Mesenchymal stem cell (in vitro differentiated cells and primary cell): ENCODE measurements around the gene ZNF304.

Source experiments
- DNase-seq: peaks from one replicate; pipeline ENCODE4 v3.0.0-alpha.2; 2013
- H2AFZ ChIP-seq: one replicate; pipeline ENCODE4 v1.6.1; 2013; ENCODE audit warnings: low read depth, mild to moderate bottlenecking, control low read depth, inconsistent platforms, low read length, moderate library complexity
- H2AK5ac ChIP-seq: 2 replicates; pipeline ENCODE4 v1.6.1; 2013; ENCODE audit warnings: low read length, moderate library complexity, mild to moderate bottlenecking, inconsistent platforms; ENCODE audit not compliant: severe bottlenecking
- H2BK120ac ChIP-seq: one replicate; pipeline ENCODE4 v1.6.1; 2013; ENCODE audit warnings: low read depth, mild to moderate bottlenecking, inconsistent platforms, low read length, moderate library complexity
- H2BK12ac ChIP-seq, 2 experiments: one replicate each; pipeline ENCODE4 v1.6.1; 2013; ENCODE audit warnings: inconsistent platforms in 2 of 2, low read length in 2 of 2, mild to moderate bottlenecking in 2 of 2, moderate library complexity in 2 of 2, control low read depth in 1 of 2
- H2BK15ac ChIP-seq: one replicate; pipeline ENCODE4 v1.6.1; 2013; ENCODE audit warnings: mild to moderate bottlenecking, low read depth, inconsistent platforms; ENCODE audit not compliant: poor library complexity, severe bottlenecking
- H2BK5ac ChIP-seq: 2 replicates; pipeline ENCODE4 v1.6.1; 2013; ENCODE audit warnings: low read depth, mild to moderate bottlenecking, low read length, control low read depth, inconsistent platforms; ENCODE audit not compliant: poor library complexity, severe bottlenecking
- H3K14ac ChIP-seq, 2 experiments: one replicate each; pipeline ENCODE4 v1.6.1; 2013; ENCODE audit warnings: inconsistent platforms in 2 of 2, low read length in 2 of 2, control low read depth in 1 of 2, mild to moderate bottlenecking in 1 of 2, moderate library complexity in 1 of 2
- H3K18ac ChIP-seq, 2 experiments: one replicate each; pipeline ENCODE4 v1.6.1; 2013; ENCODE audit warnings: inconsistent platforms in 2 of 2, low read length in 2 of 2, control low read depth in 1 of 2, low read depth in 1 of 2, mild to moderate bottlenecking in 1 of 2
- H3K23ac ChIP-seq, 2 experiments: one replicate each; pipeline ENCODE4 v1.6.1; 2013; ENCODE audit warnings: inconsistent platforms in 2 of 2, low read length in 2 of 2, mild to moderate bottlenecking in 2 of 2, moderate library complexity in 2 of 2, control low read depth in 1 of 2
- H3K27ac ChIP-seq: 2 replicates; pipeline ENCODE4 v1.5.1; 2013; ENCODE audit warnings: mild to moderate bottlenecking, moderate library complexity, low read length, control low read depth, inconsistent platforms; ENCODE audit not compliant: poor library complexity, severe bottlenecking
- H3K27me3 ChIP-seq, 2 experiments: 2 replicates each; pipeline versions ENCODE4 v1.6.1 to v1.7.0; 2013; ENCODE audit warnings: low read length in 2 of 2, mild to moderate bottlenecking in 2 of 2, moderate library complexity in 2 of 2, control low read depth in 1 of 2, inconsistent platforms in 1 of 2; ENCODE audit not compliant: control insufficient read depth in 1 of 2, insufficient read depth in 1 of 2
- H3K36me3 ChIP-seq, 2 experiments: 2 replicates each; pipeline versions ENCODE4 v1.6.1 to v1.7.0; 2013; ENCODE audit warnings: low read length in 2 of 2, control low read depth in 1 of 2, inconsistent platforms in 1 of 2, low read depth in 1 of 2, mild to moderate bottlenecking in 1 of 2; ENCODE audit not compliant: insufficient read depth in 2 of 2, control insufficient read depth in 1 of 2
- H3K4ac ChIP-seq, 2 experiments: one replicate each; pipeline ENCODE4 v1.6.1; 2013; ENCODE audit warnings: inconsistent platforms in 2 of 2, low read length in 2 of 2, mild to moderate bottlenecking in 2 of 2, moderate library complexity in 2 of 2, control low read depth in 1 of 2, low read depth in 1 of 2
- H3K4me1 ChIP-seq: 2 replicates; pipeline ENCODE4 v1.6.1; 2013; ENCODE audit warnings: low read depth, low read length, control low read depth; ENCODE audit not compliant: control insufficient read depth, insufficient read depth
- H3K4me2 ChIP-seq: 2 replicates; pipeline ENCODE4 v1.6.1; 2013; ENCODE audit warnings: low read length, mild to moderate bottlenecking, inconsistent platforms; ENCODE audit not compliant: poor library complexity, severe bottlenecking
- H3K4me3 ChIP-seq, 2 experiments: 2 replicates each; pipeline versions ENCODE4 v1.5.1 to v1.7.0; 2013; ENCODE audit warnings: low read length in 2 of 2, mild to moderate bottlenecking in 2 of 2, control low read depth in 1 of 2, low read depth in 1 of 2; ENCODE audit not compliant: insufficient read depth in 1 of 2
- H3K79me1 ChIP-seq: replicated peaks from 2 replicates; pipeline ENCODE4 v1.6.1; 2013; ENCODE audit warnings: mild to moderate bottlenecking, control low read depth, low read length, inconsistent platforms; ENCODE audit not compliant: poor library complexity, severe bottlenecking
- H3K9ac ChIP-seq: 2 replicates; pipeline ENCODE4 v1.7.0; 2013; ENCODE audit warnings: mild to moderate bottlenecking, low read length, moderate library complexity
- H3K9me3 ChIP-seq: 2 replicates; pipeline ENCODE4 v1.7.0; 2013; ENCODE audit warnings: mild to moderate bottlenecking, low read length; ENCODE audit not compliant: control insufficient read depth
- H4K8ac ChIP-seq: one replicate; pipeline ENCODE4 v1.6.1; 2013; ENCODE audit warnings: inconsistent platforms, mild to moderate bottlenecking, low read length, moderate library complexity
- H4K91ac ChIP-seq: one replicate; pipeline ENCODE4 v1.6.1; 2013; ENCODE audit warnings: mild to moderate bottlenecking, low read length, inconsistent platforms
- WGBS: methylation state at CpG from one replicate; pipeline ENCODE4 v1.1.7; 2013; ENCODE audit warnings: mixed read lengths; 5-methylcytosine and 5-hydroxymethylcytosine counted together

The ZNF304 gene

GRCh38 chr19:57305056-57305455 lies 46.0 kb upstream of the ZNF304 start:
- H3K18ac ChIP-seq, result no peak overlapping the region
- WGBS, result 41% methylated on average over 1 of the region's 1 CpG

GRCh38 chr19:57308514-57308913 lies 42.6 kb upstream of the ZNF304 start:
- Histone ChIP-seq H4K8ac (no peak overlapping the region), H3K79me1 (peaks cover 3% of the 10 kb centered on the region)

More at GRCh38 chr19:57305056-57305455, 46.0 kb upstream of the ZNF304 start:
- Histone ChIP-seq H2BK5ac (no peak overlapping the region), H4K91ac (no peak overlapping the region), H3K23ac (no peak overlapping the region), H3K4me3 (no peak overlapping the region), H2BK12ac (no peak overlapping the region), H3K9me3 (peaks cover 10% of the 10 kb centered on the region), H3K4me2 (no peak overlapping the region), H2AFZ (no peak overlapping the region), H3K14ac (no peak overlapping the region), H3K4me1 (peaks cover 17% of the 10 kb centered on the region), H3K27me3 (no peaks in the 10 kb centered on the region), H3K36me3 (peaks cover 15 to 37% of the 10 kb centered on the region in 2 experiments), H2BK120ac (no peak overlapping the region), H3K27ac (peak overlapping the region; percentile 1), H4K8ac (no peak overlapping the region), H3K9ac (no peak overlapping the region), H2BK15ac (no peak overlapping the region), H3K79me1 (peaks cover 15% of the 10 kb centered on the region), H3K4ac (no peak overlapping the region), H2AK5ac (no peak overlapping the region)
- DNase-seq, result peak; percentile 33

GRCh38 chr19:57310792-57311191 lies 40.3 kb upstream of the ZNF304 start:
- Histone ChIP-seq H3K9ac (no peak overlapping the region), H3K4ac (no peak overlapping the region), H2AK5ac (no peak overlapping the region), H2BK12ac (no peak overlapping the region), H3K9me3 (peaks cover 13% of the 10 kb centered on the region), H3K14ac (no peak overlapping the region), H2BK120ac (no peak overlapping the region), H2BK5ac (no peak overlapping the region), H2BK15ac (no peak overlapping the region), H4K91ac (no peak overlapping the region), H3K4me2 (no peak overlapping the region), H3K79me1 (no peaks in the 10 kb centered on the region), H3K36me3 (peaks cover 0 to 2% of the 10 kb centered on the region in 2 experiments), H4K8ac (no peak overlapping the region), H3K18ac (no peak overlapping the region), H3K4me3 (no peak overlapping the region), H3K23ac (no peak overlapping the region), H3K27me3 (peaks cover 0 to 7% of the 10 kb centered on the region in 2 experiments), H2AFZ (no peak overlapping the region), H3K4me1 (no peaks in the 10 kb centered on the region), H3K27ac (no peak overlapping the region)
- WGBS, result 73% methylated on average over 2 of the region's 2 CpGs
- no peak for DNase-seq

More at GRCh38 chr19:57308514-57308913, 42.6 kb upstream of the ZNF304 start:
- H3K4me3 ChIP-seq, result no peak overlapping the region
- H2BK12ac ChIP-seq, result no peak overlapping the region
- no peaks in the 10 kb centered on the region for H3K4me1 ChIP-seq
- no peak overlapping the region for H3K9ac ChIP-seq
- H3K4ac ChIP-seq, result no peak overlapping the region
- no peak overlapping the region for H3K23ac ChIP-seq
- H3K27me3 ChIP-seq, result peaks cover 0 to 6% of the 10 kb centered on the region in 2 experiments
- no peak overlapping the region for H2AK5ac ChIP-seq
- H3K36me3 ChIP-seq, result peaks cover 3 to 18% of the 10 kb centered on the region in 2 experiments
- H2BK120ac ChIP-seq, result no peak overlapping the region
- H3K9me3 ChIP-seq, result peaks cover 10% of the 10 kb centered on the region
- no peak overlapping the region for H3K14ac ChIP-seq
- H3K4me2 ChIP-seq, result no peak overlapping the region
- no peak for DNase-seq
- no peak overlapping the region for H2BK15ac ChIP-seq
- H3K18ac ChIP-seq, result no peak overlapping the region
- H3K27ac ChIP-seq, result no peak overlapping the region
- no peak overlapping the region for H4K91ac ChIP-seq
- H2AFZ ChIP-seq, result no peak overlapping the region
- H2BK5ac ChIP-seq, result no peak overlapping the region

GRCh38 chr19:57314146-57314545 lies 36.9 kb upstream of the ZNF304 start:
- no peak overlapping the region for H2AK5ac ChIP-seq
- no peak overlapping the region for H3K18ac ChIP-seq
- WGBS, result 77% methylated on average over 4 of the region's 4 CpGs
- no peaks in the 10 kb centered on the region for H3K79me1 ChIP-seq
- H3K14ac ChIP-seq, result no peak overlapping the region
- H3K4me2 ChIP-seq, result no peak overlapping the region
- H2BK5ac ChIP-seq, result no peak overlapping the region
- H3K4me1 ChIP-seq, result no peaks in the 10 kb centered on the region
- no peak overlapping the region for H3K23ac ChIP-seq
- H2BK15ac ChIP-seq, result no peak overlapping the region
- H2BK120ac ChIP-seq, result no peak overlapping the region
- no peak overlapping the region for H3K9ac ChIP-seq
- H3K4ac ChIP-seq, result no peak overlapping the region
- H3K27ac ChIP-seq, result no peak overlapping the region
- no peak overlapping the region for H3K4me3 ChIP-seq
- H4K8ac ChIP-seq, result no peak overlapping the region
- H4K91ac ChIP-seq, result no peak overlapping the region
- no peak for DNase-seq
- H3K9me3 ChIP-seq, result peaks cover 5% of the 10 kb centered on the region
- H3K27me3 ChIP-seq, result peaks cover 0 to 13% of the 10 kb centered on the region in 2 experiments
- no peak overlapping the region for H2AFZ ChIP-seq
- H3K36me3 ChIP-seq, result no peaks in the 10 kb centered on the region
- H2BK12ac ChIP-seq, result no peak overlapping the region
